Psoas muscle (tissue), 8 donors: ENCODE data around the gene RAD23B. TPM values are rescaled to one million over a fixed set of nuclear protein-coding genes. Genes with fewer than 3 reads are reported as not detected.
A peak's percentile ranks its signal among the peaks of the same experiment; 100 is the strongest.

Source experiments
- ATAC-seq, 4 donors: fragments of 200-7000 bp; cut with Tn5 transposase; one replicate each; pipeline ENCODE4 v1.9.1; 2020; ENCODE audit warnings: moderate library complexity in 3 of 4, mild to moderate bottlenecking in 2 of 4
- DNase-seq, 2 donors: peaks; one replicate each; pipeline ENCODE4 v3.0.0-alpha.2; 2020
- H3K27ac ChIP-seq: fragments of 200-600 bp; one replicate; pipeline ENCODE4 v1.8.0; 2022
- H3K27me3 ChIP-seq, 3 donors: fragments of 200-600 bp in 1 of 3; one replicate each; pipeline versions ENCODE4 v1.6.1 to v1.8.0; 2013 to 2022; ENCODE audit warnings: low read length in 2 of 3, mild to moderate bottlenecking in 2 of 3, moderate library complexity in 1 of 3; ENCODE audit not compliant: insufficient read depth in 3 of 3
- H3K36me3 ChIP-seq, 2 donors: fragments of 200-600 bp in 1 of 2; one replicate each; pipeline versions ENCODE4 v1.6.1 to v1.8.0; 2013 to 2022; ENCODE audit warnings: low read depth in 1 of 2, mild to moderate bottlenecking in 1 of 2, moderate library complexity in 1 of 2; ENCODE audit not compliant: insufficient read depth in 1 of 2
- H3K4me1 ChIP-seq: fragments of 200-600 bp; one replicate; pipeline ENCODE4 v1.8.0; 2022
- H3K4me3 ChIP-seq: fragments of 200-600 bp; one replicate; pipeline ENCODE4 v1.8.0; 2022; ENCODE audit warnings: mild to moderate bottlenecking
- H3K9me3 ChIP-seq: fragments of 200-600 bp; one replicate; pipeline ENCODE4 v1.8.0; 2022
- WGBS, 3 donors: extraction: QIAGEN DNeasy Blood & Tissue Kit; methylation state at CpG; one replicate each; pipeline versions ENCODE4 v1.1.6 to v1.1.7; 2013; 5-methylcytosine and 5-hydroxymethylcytosine counted together
- intact Hi-C, 2 donors: fragments of 100-400 bp; cut with DNase I; formaldehyde crosslinking; loops; one replicate each; pipeline versions ENCODE4 v1.11.0 to v1.14.2; 2022
- polyA plus RNA-seq, 3 donors: library from polyadenylated mRNA; stranded (reverse); fragments of 200-250 nt; gene quantifications; one replicate each; pipeline ENCODE4 v1.2.3, GENCODE V29; 2013
- total RNA-seq, 4 donors: library from RNA; stranded (reverse); fragmentation: NEBNext Ultra II Directional in 2 of 4; extraction: Animal tissue kit (Norgen Biotek cat#: 25700) in 2 of 4; gene quantifications; one replicate each; pipeline versions ENCODE4 v1.2.1 to v1.2.4, GENCODE V29; 2021 to 2023
- TF ChIP-seq, protein P1 (sequence below): fragments of 200-600 bp; IDR thresholded peaks from one replicate; pipeline ENCODE4 v1.8.0; 2022; ENCODE audit warnings: antibody characterized with exemption
- donor health status: healthy with polysubstance abuse.
- donor health status: DM: no; HTN: no; CAD: no; lungs with moderate emphysema.
- donor health status: Bipolar disorder and iron deficiency.
- donor health status: healthy.
- donor health status: DM: yes; HTN: yes; CAD: no.
- donor health status: DM: no; HTN: no; CAD: no.
- donor health status: DM: no; HTN: no; CAD: no.
- donor health status: DM: yes; HTN: yes; CAD: no.

RAD23B gene
- total and polyA plus RNA-seq, 7 donors, result 126 to 283 (median 225) TPM

DNA sequence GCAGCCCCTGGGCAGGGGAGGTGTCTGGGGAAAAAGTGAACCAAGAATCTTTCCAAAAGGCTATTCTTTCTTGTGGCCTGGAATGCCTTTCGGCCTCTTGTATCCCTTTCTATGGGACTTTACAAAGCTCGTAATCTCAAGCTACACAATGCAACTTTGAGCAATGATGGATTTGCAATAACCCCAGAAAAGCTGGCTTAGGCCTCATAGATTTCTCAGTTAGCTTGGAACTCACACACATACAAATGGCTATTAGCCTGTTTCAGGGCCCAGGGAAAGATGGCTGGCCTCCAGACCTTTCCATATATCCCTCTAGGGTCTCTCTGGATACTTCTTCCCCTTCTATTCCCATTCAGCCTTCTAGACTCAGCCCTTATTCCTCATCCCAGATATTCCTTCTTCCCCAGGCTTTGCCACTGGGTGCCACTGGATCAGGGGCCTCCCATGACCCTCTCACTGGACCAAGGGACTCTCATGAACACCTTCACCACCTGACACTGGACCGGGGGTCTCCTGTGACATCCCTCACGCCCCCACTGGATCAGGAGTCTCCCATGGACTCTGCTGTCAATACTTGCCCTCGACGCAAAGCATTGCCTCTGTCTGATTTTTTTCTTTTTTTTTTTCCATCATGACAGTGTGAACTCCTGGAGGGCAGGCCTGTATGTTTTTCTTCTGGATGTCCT is 59.5 kb downstream of the RAD23B start:
- ATAC-seq (no peak), DNase-seq (no peak)
- H3K27ac ChIP-seq, result no peak overlapping the region
- peaks cover 0 to 10% of the 10 kb centered on the region in 2 donors for H3K36me3 ChIP-seq
- intact Hi-C loops, result loop anchor here (5.0 kb wide), 2 partner anchors 105 to 205 kb away; no protein-coding TSS in a partner anchor
- no peaks in the 10 kb centered on the region for H3K9me3 ChIP-seq
- no peak overlapping the region for H3K4me3 ChIP-seq
- TF ChIP-seq, protein P1, sequence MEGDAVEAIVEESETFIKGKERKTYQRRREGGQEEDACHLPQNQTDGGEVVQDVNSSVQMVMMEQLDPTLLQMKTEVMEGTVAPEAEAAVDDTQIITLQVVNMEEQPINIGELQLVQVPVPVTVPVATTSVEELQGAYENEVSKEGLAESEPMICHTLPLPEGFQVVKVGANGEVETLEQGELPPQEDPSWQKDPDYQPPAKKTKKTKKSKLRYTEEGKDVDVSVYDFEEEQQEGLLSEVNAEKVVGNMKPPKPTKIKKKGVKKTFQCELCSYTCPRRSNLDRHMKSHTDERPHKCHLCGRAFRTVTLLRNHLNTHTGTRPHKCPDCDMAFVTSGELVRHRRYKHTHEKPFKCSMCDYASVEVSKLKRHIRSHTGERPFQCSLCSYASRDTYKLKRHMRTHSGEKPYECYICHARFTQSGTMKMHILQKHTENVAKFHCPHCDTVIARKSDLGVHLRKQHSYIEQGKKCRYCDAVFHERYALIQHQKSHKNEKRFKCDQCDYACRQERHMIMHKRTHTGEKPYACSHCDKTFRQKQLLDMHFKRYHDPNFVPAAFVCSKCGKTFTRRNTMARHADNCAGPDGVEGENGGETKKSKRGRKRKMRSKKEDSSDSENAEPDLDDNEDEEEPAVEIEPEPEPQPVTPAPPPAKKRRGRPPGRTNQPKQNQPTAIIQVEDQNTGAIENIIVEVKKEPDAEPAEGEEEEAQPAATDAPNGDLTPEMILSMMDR, result no peak
- peaks cover 17% of the 10 kb centered on the region for H3K4me1 ChIP-seq
- no peaks in the 10 kb centered on the region for H3K27me3 ChIP-seq
- 86 to 93% (median 88%) methylated on average over 6 of the region's 6 CpGs for WGBS, 3 donors

DNA sequence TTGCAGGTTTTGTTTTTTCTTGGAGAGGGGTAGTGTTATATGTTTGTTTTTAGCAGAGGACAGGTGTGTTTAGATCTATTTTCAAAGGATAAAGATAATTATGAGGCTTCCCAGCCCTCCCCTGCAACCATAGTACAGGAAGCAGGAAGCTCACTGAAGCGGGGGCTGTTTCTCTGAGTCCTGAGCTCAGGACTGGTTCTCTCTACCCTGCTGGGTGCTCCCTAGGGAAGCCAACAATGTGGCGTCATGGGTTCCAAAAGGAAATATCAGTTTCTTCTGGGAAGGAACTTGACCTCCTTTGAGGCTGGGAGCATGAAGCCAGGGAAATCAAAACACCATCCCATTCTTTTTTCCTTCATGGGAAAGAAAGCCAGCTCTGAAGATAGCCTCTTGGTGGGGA is 62.2 kb downstream of the RAD23B start:
- TF ChIP-seq, protein P1, result no peak
- Histone ChIP-seq H3K4me1 (peaks cover 10% of the 10 kb centered on the region), H3K9me3 (no peaks in the 10 kb centered on the region), H3K4me3 (no peak overlapping the region), H3K27ac (no peak overlapping the region), H3K36me3 (no peaks in the 10 kb centered on the region), H3K27me3 (no peaks in the 10 kb centered on the region)
- intact Hi-C loops, result no loop called here
- WGBS, 3 donors, result 14 to 28% (median 27%) methylated on average over 2 of the region's 2 CpGs
- DNase-seq, result no peak
- ATAC-seq, result peak in 2 of 4 donors; percentile 36 to 37

DNA sequence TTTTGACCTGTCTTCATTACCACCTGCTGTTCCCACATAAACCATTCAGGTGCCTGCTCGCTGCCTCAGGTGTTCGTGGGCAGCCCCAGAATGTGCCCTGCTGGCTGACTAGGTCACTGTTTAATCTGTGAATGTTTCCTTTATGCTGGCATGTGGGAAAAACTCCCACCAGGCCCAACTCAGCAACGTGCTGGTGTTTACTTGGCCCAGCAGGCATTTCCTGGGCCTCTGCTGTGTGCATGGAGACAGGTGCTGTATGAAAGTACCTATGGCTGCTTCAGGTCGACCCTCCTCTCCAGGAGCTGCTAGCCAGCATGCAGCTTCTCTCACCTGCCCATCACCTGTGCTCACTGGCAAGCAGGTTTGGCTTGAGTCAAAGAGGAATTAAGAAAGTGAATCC is 65.8 kb downstream of the RAD23B start:
- Histone ChIP-seq H3K9me3 (peaks cover 3% of the 10 kb centered on the region), H3K27me3 (no peaks in the 10 kb centered on the region), H3K4me3 (no peak overlapping the region), H3K27ac (no peak overlapping the region), H3K4me1 (peaks cover 10% of the 10 kb centered on the region), H3K36me3 (no peaks in the 10 kb centered on the region)
- TF ChIP-seq, protein P1, result no peak
- no peak for ATAC-seq
- WGBS, 3 donors, result 46 to 55% (median 54%) methylated on average over 4 of the region's 4 CpGs
- no peak for DNase-seq
- intact Hi-C loops, result no loop called here

DNA sequence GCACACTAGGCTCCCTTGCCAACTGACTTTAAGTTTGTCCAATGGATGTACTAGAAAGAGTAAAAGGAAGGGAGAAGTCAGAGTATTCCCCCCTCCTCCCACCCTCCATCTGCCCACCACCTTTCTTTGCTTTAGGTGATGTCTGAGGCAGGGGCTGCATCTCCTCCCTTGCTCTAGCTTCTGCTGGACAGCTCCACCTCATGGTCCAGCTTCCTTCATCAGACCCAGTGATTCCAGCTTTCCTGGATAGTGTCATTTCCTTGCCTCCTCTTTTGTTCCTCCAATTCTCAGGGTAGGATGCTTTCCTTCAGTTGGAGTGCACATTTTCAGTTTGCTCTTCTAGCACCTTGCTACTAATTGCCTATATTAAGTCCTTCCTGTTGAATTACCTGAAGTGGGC is 67.4 kb downstream of the RAD23B start:
- H3K36me3 ChIP-seq, result no peaks in the 10 kb centered on the region
- intact Hi-C loops, result no loop called here
- no peak overlapping the region for H3K4me3 ChIP-seq

More for the DNA sequence above, 67.4 kb downstream of the RAD23B start:
- no peaks in the 10 kb centered on the region for H3K27me3 ChIP-seq
- H3K4me1 ChIP-seq, result peaks cover 3% of the 10 kb centered on the region
- ATAC-seq (no peak), DNase-seq (no peak)
- H3K27ac ChIP-seq, result no peak overlapping the region
- peaks cover 3% of the 10 kb centered on the region for H3K9me3 ChIP-seq
- TF ChIP-seq, protein P1, result no peak
